CD4-positive, alpha-beta T cell treated with Interleukin-6 at 100 ng/mL for 8 hours (primary cell): ENCODE data around the gene FUT8.

Source experiments
- DNase-seq: peaks from one replicate; pipeline ENCODE4 v3.0.0-alpha.2; 2020; ENCODE audit warnings: mixed read lengths, low spot score

Gene FUT8

DNA sequence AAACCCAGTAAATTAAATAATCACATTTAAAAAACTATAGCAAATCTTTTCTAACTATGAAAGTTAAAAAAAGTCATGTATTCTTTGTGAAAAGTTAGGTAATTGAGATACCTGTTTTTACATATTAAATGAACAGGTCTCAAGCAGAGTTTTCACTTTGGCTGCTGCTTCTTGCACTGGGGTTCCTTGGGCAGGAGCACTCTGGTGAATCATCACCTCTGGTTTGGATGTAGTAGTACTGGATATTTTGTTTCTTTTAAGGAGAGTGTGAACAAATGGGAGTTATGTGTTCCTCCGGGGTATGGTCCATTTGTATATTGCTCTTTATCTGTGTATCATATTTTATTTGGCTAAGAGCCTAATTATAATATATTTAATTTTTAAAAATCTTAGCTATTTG is 82.7 kb downstream of the FUT8 start:
- DNase-seq = no peak

DNA sequence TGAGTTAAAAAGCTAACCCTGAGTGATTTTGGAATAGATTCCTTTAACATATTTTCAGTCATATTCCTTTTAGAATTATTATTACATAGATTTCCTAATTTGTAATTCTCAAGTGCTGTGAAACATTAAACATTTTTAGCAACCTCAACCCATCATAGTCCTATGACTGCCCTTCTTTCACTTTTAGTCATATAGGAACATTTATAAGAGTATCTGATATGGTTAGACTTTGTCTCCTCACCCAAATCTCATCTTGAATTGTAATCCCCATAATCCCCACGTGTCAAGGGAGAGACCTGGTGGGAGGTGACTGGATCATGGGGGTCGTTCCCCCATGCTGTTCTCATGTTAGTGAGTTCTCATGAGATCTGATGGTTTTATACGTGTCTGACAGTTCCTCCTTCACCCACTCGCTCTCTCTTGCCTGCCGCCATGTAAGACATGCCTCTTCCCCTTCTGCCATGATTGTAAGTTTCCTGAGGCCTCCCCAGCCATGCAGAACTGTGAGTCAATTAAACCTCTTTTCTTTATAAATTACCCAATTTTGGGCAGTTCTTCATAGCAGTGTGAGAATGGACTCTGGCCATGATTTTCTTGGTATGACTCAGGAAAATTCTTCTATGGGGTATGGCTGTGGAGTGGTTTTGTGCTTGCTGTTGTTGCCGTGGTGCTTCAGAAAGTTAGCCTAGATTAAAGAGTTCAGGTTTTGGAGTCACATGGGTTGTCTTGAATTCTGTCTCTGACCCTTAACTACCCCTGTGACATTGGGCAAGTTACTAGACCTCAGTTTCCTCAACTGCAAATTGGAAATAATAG is 83.9 kb downstream of the FUT8 start:
- DNase-seq = no peak

DNA sequence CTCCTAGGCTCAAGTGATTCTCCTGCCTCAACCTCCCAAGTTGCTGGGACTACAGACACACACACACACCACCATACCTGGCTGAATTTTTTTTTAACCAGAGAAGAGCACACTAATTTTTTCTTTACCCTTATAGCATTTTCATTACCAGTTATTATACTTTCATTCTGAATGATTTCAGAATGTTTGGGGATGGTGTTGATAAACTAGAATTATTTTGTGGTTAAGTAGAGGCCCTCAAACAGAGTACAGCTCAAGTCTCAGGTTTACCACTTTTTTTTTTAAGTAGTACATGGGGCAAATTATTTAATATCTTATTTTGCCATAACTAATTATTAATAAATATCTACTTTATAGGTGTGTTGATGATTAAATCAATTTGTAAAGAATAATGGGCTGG is 86.6 kb downstream of the FUT8 start:
- DNase-seq = no peak

DNA sequence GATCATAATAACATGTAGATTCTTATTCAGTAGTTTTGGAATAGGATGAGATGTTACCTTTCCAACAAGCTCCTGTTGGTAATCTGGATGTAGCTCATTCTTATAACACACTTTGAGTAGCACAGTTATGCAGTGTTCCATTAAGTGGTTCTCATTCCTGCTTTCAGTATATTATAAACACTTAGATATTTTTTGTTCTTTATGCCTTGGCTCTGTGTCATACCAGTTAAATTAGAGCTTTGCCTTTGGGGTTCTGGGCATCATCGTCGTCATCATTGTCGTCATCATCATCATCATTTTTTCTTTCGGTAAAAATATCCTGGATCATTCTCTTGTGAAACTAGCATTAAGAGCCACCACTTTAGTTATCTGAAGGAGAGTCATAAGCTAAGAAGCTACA is 87.5 kb downstream of the FUT8 start:
- DNase-seq = no peak

DNA sequence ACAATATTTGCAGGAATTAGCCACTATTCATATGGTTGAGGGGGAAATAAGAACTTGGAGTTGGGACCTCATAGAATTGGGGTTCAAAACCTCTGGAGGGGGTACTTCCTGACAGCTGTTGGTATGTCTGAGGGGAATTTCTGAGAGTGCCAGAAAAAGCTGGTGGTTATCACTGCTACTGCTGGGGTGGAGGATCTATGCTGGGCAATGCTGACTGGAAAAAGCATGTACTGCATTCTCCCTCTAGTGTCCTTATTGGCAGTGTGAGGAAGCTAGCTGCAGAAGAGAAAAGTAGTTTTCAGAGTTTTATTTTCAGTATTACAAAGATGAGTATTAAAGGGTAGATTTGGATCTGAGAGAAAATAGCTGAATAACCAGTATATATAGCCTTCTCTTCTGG is 88.8 kb downstream of the FUT8 start:
- no peak for DNase-seq

DNA sequence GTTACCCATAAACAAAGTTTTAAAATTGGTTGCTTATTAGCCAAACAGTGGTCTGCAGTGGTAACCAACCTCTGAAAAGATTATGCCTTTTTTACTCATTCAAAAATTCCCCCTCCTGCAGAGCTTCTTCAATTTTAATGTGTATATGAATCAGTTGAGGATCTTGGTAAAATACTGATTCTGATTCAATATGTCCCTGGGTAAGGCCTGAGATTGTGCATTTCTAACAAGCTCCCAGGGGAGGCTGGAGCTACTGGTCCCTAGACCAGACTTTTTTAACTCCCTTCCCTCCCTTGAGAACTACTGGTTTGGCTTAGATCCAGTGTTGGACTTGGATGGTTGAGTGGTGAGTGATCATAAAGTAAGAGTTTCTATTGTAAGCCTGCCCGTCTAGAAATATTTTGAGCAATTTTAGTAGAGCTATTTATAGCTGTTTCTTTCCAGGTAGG is 90.2 kb downstream of the FUT8 start:
- DNase-seq = no peak

DNA sequence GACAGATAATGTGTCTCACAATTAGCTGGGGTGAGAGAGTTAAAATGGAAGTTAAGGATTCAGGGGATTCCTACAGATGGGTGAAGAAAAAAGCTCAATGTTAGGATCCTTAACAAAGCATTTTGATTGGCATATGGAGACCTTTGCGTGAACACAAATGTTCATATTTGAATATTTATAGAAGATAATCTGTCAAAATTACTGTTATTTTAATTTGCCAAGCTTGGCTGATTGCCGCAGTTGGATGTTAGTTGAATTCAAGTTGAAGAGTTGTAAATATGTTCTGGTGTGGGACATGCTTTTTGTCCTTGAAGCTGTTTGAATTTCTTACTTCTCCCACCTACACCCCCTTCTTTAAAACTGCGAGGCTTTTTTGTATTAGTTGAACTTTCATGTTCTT is 91.2 kb downstream of the FUT8 start:
- DNase-seq = no peak

DNA sequence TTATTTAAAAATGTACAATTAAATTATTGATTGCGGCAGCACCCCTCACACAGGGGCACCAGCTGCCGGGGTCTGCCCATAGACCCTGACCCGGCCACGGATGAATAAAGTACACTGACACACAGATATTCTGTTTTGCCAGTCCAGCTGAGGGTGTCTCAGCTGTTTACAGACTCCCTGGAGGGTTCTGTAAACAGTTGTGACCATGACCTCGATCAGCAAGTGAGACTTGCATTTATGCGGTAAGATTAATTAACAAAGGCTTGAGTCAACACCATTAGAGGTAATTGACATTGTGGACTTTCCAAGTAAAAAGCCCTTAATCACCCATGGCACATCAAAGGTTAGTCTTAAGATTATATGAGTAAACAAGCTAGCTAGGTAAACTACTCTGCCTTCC is 94.3 kb downstream of the FUT8 start:
- DNase-seq = no peak

DNA sequence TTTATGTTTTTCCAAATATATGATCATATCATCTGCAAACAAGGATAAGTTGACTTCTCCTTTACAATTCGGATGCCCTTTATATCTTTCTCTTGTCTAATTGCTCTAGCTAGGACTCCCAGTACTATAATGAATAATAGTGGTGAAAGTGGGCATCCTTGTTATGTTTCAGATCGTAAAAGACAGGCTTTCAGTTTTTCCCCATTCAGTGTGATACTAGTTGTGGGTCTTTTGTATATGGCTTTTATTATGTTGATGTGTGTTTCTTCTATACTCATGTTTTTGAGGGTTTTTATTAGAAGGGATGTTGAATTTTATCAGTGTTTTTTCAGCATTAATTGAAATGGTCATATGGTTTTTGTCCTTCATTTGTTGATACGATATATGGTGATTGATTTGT is 97.3 kb downstream of the FUT8 start:
- no peak for DNase-seq

DNA sequence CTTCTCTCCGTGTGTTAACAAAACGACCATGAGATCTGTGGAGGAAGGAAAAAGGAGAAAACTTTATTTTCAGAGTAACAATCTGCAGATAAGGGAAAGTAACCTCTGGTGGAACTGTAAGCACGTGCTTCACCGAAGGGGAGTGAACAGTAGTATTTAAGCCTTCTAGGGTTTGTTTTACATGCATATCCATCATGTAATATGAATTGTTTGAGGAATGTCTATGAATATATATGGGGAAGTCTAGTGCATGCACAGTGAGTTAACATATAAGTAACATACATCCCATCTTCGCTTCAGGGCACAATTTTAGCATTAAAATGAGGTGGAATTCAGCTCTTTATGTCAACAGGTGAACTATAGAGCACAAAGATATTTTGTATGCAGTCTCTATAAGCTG is 101.1 kb downstream of the FUT8 start:
- DNase-seq = no peak

DNA sequence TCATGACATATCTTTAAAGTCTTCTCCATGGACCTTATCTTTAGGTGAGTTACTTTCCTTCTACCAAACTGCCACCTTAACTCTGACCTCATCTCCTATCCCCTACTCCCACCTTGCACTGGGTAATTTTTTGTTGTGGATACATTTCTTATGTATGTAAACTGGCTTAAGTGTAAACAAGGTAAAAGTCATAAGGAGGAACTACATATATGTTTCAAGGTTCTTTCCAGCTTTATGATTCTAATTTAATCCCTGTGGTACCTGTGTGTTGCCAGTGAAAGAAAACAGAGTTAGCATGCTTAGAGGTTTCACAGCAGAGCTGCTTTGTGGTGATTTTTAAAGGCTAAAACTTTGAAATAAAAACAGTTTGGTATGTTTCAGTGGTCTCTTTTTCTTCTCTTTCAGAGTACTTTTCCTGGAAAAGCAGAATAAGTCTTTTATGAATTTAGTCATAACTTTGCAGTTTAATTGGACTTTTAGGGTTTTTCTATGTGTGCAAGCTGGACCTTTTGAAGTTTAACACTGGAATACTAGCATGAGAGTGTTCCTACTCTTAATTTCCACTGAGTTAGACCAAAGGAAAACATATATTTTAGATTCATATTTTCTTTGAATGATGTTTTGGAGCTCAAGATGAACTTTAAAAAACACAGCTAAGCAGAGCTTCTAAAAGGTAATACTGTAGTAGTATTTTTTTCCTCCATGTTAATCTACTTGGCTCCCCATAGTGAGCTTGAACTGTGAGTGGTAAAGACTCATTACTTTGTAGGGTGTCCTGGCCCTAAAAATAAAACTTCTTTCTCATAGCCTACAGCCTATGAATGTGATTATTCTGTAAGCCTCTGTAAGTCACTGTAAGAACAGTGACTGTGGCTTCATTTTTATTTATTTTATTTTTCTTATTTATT is 105.4 kb downstream of the FUT8 start:
- DNase-seq = no peak

DNA sequence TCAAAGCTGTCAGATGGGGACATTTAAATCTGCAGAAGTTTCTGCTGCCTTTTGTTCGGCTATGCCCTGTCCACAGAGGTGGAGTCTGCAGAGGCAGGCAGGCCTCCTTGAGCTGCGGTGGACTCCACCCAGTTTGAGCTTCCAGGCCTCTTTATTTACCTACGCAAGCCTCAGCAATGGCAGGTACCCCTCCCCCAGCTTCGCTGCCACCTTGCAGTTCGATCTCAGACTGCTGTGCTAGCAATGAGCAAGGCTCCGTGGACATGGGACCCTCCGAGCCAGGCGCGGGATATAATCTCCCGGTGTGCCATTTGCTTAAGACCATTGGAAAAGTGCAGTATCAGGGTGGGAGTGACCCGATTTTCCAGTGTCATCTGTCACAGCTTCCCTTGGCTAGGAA is 115.5 kb downstream of the FUT8 start:
- no peak for DNase-seq

DNA sequence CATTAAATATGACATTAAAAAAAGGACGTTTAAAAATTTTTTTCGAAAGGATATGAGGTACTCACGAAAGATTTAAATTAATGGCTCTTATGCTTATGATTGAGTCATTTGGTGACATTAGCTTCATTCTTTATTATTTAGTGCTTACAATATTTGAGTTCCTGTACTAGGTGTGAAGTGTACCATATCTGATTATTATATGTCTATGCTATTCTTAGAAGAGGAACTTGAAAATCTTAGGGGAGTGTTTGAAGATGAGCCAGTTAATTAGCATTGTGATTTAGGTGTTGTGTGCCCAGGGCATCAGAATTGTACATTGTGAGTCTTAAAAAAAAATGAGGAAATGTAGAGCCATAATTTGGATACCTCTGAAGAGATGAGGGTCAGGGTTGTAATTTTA is 118.6 kb downstream of the FUT8 start:
- DNase-seq = no peak

DNA sequence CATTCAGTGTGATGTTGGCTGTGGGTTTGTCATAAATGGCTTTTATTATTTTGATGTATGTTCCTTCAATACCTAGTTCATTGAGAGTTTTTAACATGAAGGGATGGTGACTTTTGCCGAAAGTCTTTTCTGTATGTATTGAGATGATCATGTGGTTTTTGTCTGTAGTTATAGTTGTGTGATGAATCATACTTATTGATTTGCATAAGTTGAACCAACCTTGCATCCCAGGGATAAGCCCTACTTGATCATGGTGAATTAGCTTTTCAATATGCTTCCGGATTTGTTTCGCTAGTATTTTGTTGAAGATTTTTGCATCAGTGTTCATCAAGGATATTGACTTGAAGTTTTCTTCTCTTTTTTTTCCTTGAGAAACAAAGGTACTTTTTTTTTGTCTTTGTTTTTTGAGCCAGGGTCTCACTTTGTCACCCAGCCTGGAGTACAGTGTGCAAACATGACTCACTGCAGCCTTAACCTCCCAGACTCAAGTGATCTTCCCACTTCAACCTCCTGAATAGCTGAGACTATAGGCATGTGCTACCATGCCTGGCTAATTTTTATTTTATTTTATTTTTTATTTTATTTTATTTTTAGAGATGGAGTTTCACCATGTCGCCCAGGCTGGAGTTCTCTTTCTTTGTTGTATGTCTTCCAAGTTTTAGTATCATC is 121.3 kb downstream of the FUT8 start:
- DNase-seq = no peak

DNA sequence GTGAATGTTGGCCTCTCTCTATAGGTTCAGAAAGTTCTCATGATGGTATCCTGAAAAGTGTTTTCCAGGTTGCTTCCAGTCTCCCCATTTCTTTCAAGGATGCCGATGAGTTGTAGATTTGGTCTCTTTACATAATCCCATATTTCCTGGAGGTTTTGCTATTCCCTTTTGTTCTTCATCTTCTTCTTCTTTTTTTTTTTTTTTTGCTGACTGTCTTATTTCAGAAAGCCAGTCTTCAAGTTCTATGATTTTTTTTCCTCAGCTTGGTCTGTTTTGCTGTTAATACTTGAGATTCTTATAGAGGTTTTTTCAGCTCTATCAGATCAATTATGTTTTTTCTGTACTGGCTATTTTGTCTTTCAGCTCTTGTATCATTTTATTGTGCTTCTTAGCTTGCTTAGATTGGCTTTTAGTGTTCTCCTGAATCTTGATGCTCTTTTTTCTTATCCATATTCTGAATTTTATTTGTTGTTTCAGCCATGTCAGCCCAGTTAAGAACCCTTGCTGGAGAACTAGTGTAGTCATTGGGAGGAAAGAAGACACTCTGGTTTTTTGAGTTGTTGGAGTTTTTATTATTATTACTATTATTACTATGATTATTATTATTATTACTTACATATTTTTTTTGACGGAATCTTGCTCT is 124.4 kb downstream of the FUT8 start:
- no peak for DNase-seq

DNA sequence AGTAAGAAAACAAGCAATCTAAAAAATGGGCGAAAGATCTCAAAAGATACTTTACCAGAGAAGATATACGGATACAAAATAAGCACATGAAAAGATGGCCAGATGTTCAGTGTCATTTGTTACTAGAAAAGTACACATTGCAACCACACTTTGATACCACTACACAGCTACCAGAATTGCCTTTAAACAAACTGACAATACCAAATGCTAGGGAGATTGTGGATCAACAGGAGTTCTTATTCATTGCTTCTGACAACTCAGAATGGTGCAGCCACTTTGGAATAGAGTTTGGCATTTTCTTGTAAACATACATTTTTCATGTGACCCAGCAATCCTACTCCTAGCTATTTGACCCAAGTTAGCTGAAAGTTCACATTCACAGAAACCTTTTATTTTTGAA is 136.3 kb downstream of the FUT8 start:
- DNase-seq = no peak

DNA sequence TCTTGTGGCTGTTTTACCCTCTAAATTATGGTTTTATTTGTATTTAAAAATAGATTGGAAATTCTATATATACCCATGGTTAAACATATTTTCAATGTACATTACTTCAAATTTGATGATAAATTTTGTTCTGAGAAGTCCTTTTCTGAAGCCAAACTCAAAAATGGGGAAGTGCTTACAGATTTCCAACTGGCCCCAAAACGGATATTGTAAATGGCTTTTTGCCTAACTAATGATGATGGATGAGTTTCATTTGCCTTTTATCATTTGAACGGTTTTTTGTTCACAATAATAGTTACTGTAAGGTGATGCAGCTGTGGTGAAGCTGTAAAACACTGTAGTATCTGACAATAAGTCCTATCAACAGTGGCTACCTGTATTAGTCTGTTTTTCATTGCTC is 136.9 kb downstream of the FUT8 start:
- DNase-seq = no peak

DNA sequence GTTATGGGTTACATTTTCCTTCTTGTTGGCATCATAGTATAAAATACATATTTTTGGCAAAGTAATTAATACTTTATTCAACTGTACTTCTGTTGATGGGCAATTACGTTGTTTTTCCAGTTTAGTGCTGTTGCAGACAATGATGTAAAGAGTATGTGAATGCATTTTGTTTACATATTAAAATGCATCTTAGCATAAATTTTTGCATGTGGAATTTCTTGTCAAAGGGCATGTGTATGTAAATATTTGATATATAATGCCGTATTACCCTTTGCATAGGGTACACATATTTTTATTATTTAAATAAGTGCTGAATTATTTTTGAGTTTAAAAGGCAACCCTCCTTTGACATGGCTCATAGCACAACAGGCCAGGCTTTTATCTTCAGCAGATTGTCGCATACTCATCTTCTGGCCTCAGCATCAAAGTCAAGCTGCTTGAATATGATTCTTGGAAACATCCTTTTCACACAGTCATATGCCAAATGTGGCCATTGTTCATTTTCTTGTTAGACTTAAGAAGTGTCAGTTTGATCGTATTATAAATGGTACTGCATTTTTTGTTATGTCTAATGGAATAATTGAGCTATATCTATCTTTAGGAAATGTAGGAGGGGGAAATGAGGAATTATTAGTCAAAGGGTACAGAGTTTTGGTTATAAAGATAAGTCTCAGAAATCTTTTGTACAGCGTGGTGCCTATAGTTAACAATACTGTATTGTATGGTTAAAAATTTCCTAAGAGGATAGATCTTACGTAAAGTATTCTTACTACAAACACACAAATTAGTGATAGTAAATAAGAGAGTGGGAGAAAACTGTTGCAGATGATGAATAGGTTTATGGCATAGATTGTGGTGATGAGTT is 138.5 kb downstream of the FUT8 start:
- DNase-seq = no peak

DNA sequence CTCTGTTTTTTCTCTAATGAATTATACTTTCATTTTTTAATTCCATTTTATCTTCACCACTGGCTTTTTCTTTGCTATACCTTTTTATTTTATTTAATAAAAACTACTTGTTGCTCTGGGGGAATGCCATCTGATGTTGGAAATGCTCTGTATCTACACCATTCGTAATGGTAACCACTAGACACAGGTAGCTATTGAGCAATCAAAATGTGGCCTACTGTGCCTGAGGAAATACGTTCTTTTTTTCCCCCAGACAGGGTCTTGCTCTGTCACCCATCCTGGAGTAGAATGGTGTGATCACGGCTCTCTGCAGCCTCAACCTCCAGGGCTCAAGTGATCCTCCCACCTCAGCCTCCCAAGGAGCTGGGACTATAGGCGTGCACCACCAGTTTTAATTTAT is 140.2 kb downstream of the FUT8 start:
- no peak for DNase-seq

DNA sequence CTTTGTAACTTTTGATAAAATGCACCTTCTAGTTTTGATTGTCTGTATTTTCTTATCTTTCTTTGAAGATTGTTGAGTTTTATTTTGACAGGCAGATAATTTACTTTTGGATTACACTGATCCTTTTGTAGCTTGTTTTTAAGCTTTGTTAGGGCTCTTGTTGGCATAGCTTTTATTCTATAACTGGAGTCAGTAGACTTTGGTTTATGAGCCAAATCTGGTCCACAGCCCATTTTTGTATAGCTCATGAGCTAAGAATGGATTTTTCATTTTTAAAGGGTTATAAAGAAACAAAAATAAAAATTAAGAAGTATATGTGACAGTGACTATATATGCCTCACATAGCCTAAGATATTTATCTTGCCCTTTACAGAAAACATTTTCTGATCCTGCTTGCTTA is 142.3 kb downstream of the FUT8 start:
- DNase-seq = no peak

DNA sequence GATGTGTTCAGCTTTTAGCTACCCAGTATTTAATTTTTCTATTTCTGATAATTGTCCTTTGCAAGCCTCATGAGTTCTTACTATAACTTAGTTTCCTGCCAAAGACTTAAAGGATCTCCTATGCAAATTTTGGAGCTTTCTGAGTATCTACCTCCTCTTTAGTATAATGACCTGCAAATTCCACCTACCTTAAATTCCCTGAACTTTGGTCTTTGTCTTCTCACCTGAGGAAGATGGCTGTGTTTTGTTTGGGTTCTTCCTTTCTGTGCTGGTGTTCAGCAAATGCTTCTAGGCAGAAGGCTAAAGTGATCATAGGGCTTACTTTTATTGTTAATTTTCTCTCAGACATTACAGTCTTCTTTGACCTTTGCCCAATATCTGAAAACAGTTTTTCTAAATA is 142.8 kb downstream of the FUT8 start:
- no peak for DNase-seq
